Activated T-helper 2 cell treated with anti-CD3 and anti-CD28 coated beads, Interferon-gamma antibody, Interleukin-2, Interleukin-4, amounts not matched to agents 10 μg/mL and 5 μg/mL and 100 μg/mL, durations not matched to agents 14 hours and 24 hours and 36 hours (primary cell): ENCODE results near the gene ZNRF3. TPM values are rescaled to one million over a fixed set of nuclear protein-coding genes. Genes with fewer than 3 reads are reported as not detected.
"Not testable (repeated sequence)": the region's sequence is repeated elsewhere in the genome, so short reads cannot be mapped to it uniquely, and the experiment has no call there.

Experiments
- DNase-seq: peaks from one replicate; pipeline ENCODE4 v3.0.0; 2021; ENCODE audit warnings: low spot score
- H3K27ac Mint-ChIP-seq: one replicate; pipeline ENCODE4 v1.8.0; 2021; ENCODE audit warnings: mixed read lengths
- H3K27me3 Mint-ChIP-seq: one replicate; pipeline ENCODE4 v1.8.0; 2021; ENCODE audit warnings: low read depth, mixed read lengths
- H3K36me3 Mint-ChIP-seq: one replicate; pipeline ENCODE4 v1.8.0; 2021; ENCODE audit warnings: low read depth, mixed read lengths
- H3K4me1 Mint-ChIP-seq: one replicate; pipeline ENCODE4 v1.8.0; 2021; ENCODE audit warnings: low read depth, mixed read lengths
- H3K4me3 Mint-ChIP-seq: one replicate; pipeline ENCODE4 v1.8.0; 2021; ENCODE audit warnings: low read depth, mild to moderate bottlenecking, moderate library complexity, mixed read lengths
- H3K9me3 Mint-ChIP-seq: one replicate; pipeline ENCODE4 v1.8.0; 2021; ENCODE audit warnings: mixed read lengths
- intact Hi-C: fragments of 100-400 bp; cut with micrococcal nuclease; formaldehyde crosslinking; loops from one replicate; pipeline ENCODE4 v1.15.1; 2023
- total RNA-seq: library from RNA; stranded (reverse); gene quantifications from 2 replicates; pipeline ENCODE4 v1.2.3, GENCODE V29; 2022

ZNRF3 gene
- total RNA-seq: 0.82 and 1.1 TPM in 2 replicates

- H3K27me3 Mint-ChIP-seq: peaks cover 63% of the 10 kb centered on the region
- H3K27ac Mint-ChIP-seq: no peak within 1 kb of the TSS
- intact Hi-C loops: loop anchor here (5.0 kb wide), 1 partner anchor 141 kb away; the partner anchor contains the start of genes CHEK2 and HSCB
- H3K36me3 Mint-ChIP-seq: peaks cover 3% of the 10 kb centered on the region
- H3K4me3 Mint-ChIP-seq: peak within 1 kb of the TSS; percentile 72
- DNase-seq: peak; percentile 76
- no peaks in the 10 kb centered on the region for H3K9me3 Mint-ChIP-seq
- peaks cover 12% of the 10 kb centered on the region for H3K4me1 Mint-ChIP-seq
Measured at GRCh38 chr22:28882878-28883656, at the start of gene ZNRF3. ZNRF3 (plus strand) TSS chr22:28883572; CDS start chr22:28883767, 195 bp downstream.

- no peak overlapping the region for H3K27ac Mint-ChIP-seq
- H3K27me3 Mint-ChIP-seq: no peaks in the 10 kb centered on the region
- H3K9me3 Mint-ChIP-seq: no peaks in the 10 kb centered on the region
- no peak for DNase-seq
- peaks cover 13% of the 10 kb centered on the region for H3K36me3 Mint-ChIP-seq
- H3K4me1 Mint-ChIP-seq: peaks cover 8% of the 10 kb centered on the region
- intact Hi-C loops: no loop called here
- no peak overlapping the region for H3K4me3 Mint-ChIP-seq
Measured at GRCh38 chr22:28835630-28836189, 47.7 kb upstream of the ZNRF3 start.

DNA sequence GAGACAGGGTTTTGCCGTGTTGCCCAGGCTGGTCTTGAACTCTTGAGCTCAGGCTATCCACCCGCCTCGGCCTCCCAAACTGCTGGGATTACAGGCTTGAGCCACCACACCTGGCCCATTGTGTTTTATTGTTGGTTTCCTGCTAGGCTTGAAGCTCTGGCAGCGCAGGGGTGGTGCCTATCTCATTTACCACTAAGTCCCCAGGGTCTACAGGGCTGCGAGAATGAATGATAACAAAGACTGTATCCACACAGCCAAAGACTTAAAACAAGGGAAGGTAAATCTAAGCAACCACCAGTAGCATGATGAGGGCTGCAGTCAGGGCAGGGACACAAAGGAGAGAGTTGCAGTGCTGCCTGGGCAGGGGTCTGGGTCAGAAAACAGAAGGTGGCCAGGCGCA is 45.7 kb upstream of the ZNRF3 start:
- intact Hi-C loops: no loop called here
- Mint-ChIP-seq H3K27ac (no peak overlapping the region), H3K9me3 (no peaks in the 10 kb centered on the region), H3K4me3 (no peak overlapping the region), H3K36me3 (peaks cover 4% of the 10 kb centered on the region), H3K4me1 (peaks cover 5% of the 10 kb centered on the region), H3K27me3 (no peaks in the 10 kb centered on the region)
- DNase-seq: no peak

GRCh38 chr22:28838971-28839370 is 44.4 kb upstream of the ZNRF3 start:
- Mint-ChIP-seq H3K27me3 (no peaks in the 10 kb centered on the region), H3K36me3 (peaks cover 4% of the 10 kb centered on the region), H3K27ac (no peak overlapping the region), H3K9me3 (no peaks in the 10 kb centered on the region), H3K4me3 (no peak overlapping the region), H3K4me1 (no peaks in the 10 kb centered on the region)
- DNase-seq: no peak
- intact Hi-C loops: no loop called here

GRCh38 chr22:28841111-28841510 is 42.3 kb upstream of the ZNRF3 start:
- Mint-ChIP-seq H3K9me3 (no peaks in the 10 kb centered on the region), H3K27me3 (no peaks in the 10 kb centered on the region), H3K4me3 (no peak overlapping the region), H3K4me1 (no peaks in the 10 kb centered on the region), H3K27ac (no peak overlapping the region), H3K36me3 (peaks cover 6% of the 10 kb centered on the region)
- no peak for DNase-seq
- intact Hi-C loops: no loop called here

GRCh38 chr22:28843633-28844032 is 39.7 kb upstream of the ZNRF3 start:
- no peak for DNase-seq
- intact Hi-C loops: no loop called here
- no peak overlapping the region for H3K4me3 Mint-ChIP-seq
- peaks cover 18% of the 10 kb centered on the region for H3K36me3 Mint-ChIP-seq
- no peak overlapping the region for H3K27ac Mint-ChIP-seq
- H3K4me1 Mint-ChIP-seq: no peaks in the 10 kb centered on the region
- peaks cover 4% of the 10 kb centered on the region for H3K9me3 Mint-ChIP-seq
- no peaks in the 10 kb centered on the region for H3K27me3 Mint-ChIP-seq

- H3K4me1 Mint-ChIP-seq, intact Hi-C loops, H3K27ac Mint-ChIP-seq, H3K4me3 Mint-ChIP-seq, H3K9me3 Mint-ChIP-seq, DNase-seq, H3K27me3 Mint-ChIP-seq: not testable (repeated sequence)
- H3K36me3 Mint-ChIP-seq: peaks cover 18% of the 10 kb centered on the region
Measured at GRCh38 chr22:28844277-28844676, 39.1 kb upstream of the ZNRF3 start.

DNA sequence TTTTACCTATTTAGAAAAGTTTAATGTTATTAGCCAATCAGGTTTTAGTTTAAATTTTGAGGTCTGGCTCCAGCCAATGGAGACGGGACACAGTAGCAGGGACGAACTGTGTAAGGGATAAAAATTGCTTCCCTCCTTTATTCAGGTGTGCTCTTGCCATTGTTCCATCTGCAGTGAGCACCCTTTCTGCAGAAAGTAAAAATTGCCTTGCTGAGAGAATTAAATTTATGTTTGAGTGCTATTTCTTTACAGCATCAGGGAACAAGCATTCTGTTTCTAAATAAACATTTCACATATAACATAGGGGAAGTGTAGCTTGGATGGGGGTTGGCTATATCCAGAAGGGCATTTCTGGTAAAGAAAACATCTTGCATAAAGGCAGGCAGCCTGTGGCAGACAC is 36.4 kb upstream of the ZNRF3 start:
- Mint-ChIP-seq H3K36me3 (peaks cover 24% of the 10 kb centered on the region), H3K27me3 (no peaks in the 10 kb centered on the region), H3K4me3 (no peak overlapping the region), H3K27ac (no peak overlapping the region), H3K9me3 (peaks cover 4% of the 10 kb centered on the region), H3K4me1 (no peaks in the 10 kb centered on the region)
- intact Hi-C loops: no loop called here
- DNase-seq: no peak

GRCh38 chr22:28855355-28856094 is 27.8 kb upstream of the ZNRF3 start:
- Mint-ChIP-seq H3K4me3 (no peak overlapping the region), H3K9me3 (no peaks in the 10 kb centered on the region), H3K27ac (no peak overlapping the region), H3K36me3 (no peaks in the 10 kb centered on the region), H3K4me1 (no peaks in the 10 kb centered on the region), H3K27me3 (peaks cover 8% of the 10 kb centered on the region)
- DNase-seq: peak; percentile 23
- intact Hi-C loops: loop anchor here (1.0 to 2.0 kb wide), 2 partner anchors 185 to 389 kb away; no protein-coding TSS in a partner anchor

DNA sequence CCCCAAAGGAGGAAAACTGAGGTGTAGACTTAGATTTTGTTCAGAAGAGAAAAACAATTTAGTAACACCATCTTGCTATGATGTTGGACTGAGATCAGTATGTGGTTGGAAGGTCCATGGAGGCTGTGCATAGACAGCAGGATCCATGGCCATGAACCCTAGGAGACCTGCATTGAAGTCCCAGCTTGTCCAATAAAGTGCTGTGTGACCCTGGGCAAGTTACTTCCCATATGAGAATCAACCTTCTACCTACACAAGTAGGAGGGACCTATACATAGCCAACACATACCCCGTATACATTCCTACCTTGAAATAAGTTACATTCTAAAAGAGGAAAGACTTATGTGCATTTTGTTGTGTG is 27.3 kb upstream of the ZNRF3 start:
- intact Hi-C loops: no loop called here
- Mint-ChIP-seq H3K36me3 (no peaks in the 10 kb centered on the region), H3K27ac (no peak overlapping the region), H3K9me3 (no peaks in the 10 kb centered on the region), H3K4me1 (no peaks in the 10 kb centered on the region), H3K4me3 (no peak overlapping the region), H3K27me3 (peaks cover 8% of the 10 kb centered on the region)
- no peak for DNase-seq

DNA sequence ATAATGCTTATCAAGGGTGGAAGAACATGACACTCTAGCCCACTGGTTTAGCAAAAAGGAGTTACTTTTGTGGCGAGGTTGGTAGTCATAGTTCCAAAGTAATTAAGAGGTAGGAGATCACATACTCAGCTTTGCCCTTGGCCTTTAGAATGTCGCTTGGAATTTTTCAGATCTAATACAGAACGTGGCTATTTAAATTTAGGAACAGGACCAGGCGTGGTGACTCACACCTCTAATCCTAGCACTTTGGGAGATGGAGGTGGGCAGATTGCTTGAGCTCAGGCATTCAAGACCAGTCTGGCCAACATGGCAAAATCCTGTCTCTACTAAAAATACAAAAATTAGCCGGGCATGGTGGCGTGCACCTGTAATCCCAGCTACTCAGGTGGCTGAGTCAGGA is 26.1 kb upstream of the ZNRF3 start:
- no peak overlapping the region for H3K27ac Mint-ChIP-seq
- no peaks in the 10 kb centered on the region for H3K4me1 Mint-ChIP-seq
- no peaks in the 10 kb centered on the region for H3K9me3 Mint-ChIP-seq
- intact Hi-C loops: no loop called here
- H3K4me3 Mint-ChIP-seq: no peak overlapping the region
- no peaks in the 10 kb centered on the region for H3K36me3 Mint-ChIP-seq
- no peak for DNase-seq
- H3K27me3 Mint-ChIP-seq: peaks cover 8% of the 10 kb centered on the region

- no peaks in the 10 kb centered on the region for H3K4me1 Mint-ChIP-seq
- no peaks in the 10 kb centered on the region for H3K36me3 Mint-ChIP-seq
- H3K9me3 Mint-ChIP-seq: no peaks in the 10 kb centered on the region
- no peak overlapping the region for H3K4me3 Mint-ChIP-seq
- intact Hi-C loops: no loop called here
- H3K27me3 Mint-ChIP-seq: no peaks in the 10 kb centered on the region
- no peak overlapping the region for H3K27ac Mint-ChIP-seq
- no peak for DNase-seq
Measured at GRCh38 chr22:28864878-28865596, 18.3 kb upstream of the ZNRF3 start.
